Smooth muscle cell (in vitro differentiated cells): ENCODE data around the gene SECTM1. TPM values are rescaled to one million over a fixed set of nuclear protein-coding genes. Genes with fewer than 3 reads are reported as not detected.

Source experiments
- DNase-seq: peaks from one replicate; lab custom pipeline; 2025; ENCODE audit not compliant: unreplicated experiment; lab: John Stamatoyannopoulos, UW
- H2AFZ ChIP-seq: fragments of 200-600 bp; sonication (generic); 2 replicates; pipeline ENCODE4 v1.6.0; 2016; ENCODE audit warnings: antibody characterized with exemption, low read depth, mild to moderate bottlenecking
- H3F3A ChIP-seq: fragments of 200-600 bp; sonication (generic); 2 replicates; pipeline ENCODE4 v1.6.0; 2017; ENCODE audit warnings: antibody characterized with exemption, low read depth
- H3K27ac ChIP-seq: fragments of 200-600 bp; sonication (generic); 2 replicates; pipeline ENCODE4 v1.5.1; 2016; ENCODE audit warnings: low read depth, mild to moderate bottlenecking
- H3K27me3 ChIP-seq: fragments of 200-600 bp; sonication (generic); 2 replicates; pipeline ENCODE4 v1.6.1; 2016; ENCODE audit warnings: low read depth, mild to moderate bottlenecking
- H3K36me3 ChIP-seq: fragments of 200-600 bp; sonication (generic); 2 replicates; pipeline ENCODE4 v1.5.1; 2016; ENCODE audit warnings: low read depth
- H3K4me1 ChIP-seq: fragments of 200-600 bp; sonication (generic); 2 replicates; pipeline ENCODE4 v1.5.1; 2016; ENCODE audit warnings: low read depth
- H3K4me2 ChIP-seq: fragments of 200-600 bp; sonication (generic); 2 replicates; pipeline ENCODE4 v1.6.0; 2016; ENCODE audit warnings: mild to moderate bottlenecking
- H3K4me3 ChIP-seq: fragments of 200-600 bp; sonication (generic); 2 replicates; pipeline ENCODE4 v1.5.1; 2016; ENCODE audit warnings: mild to moderate bottlenecking
- H3K79me2 ChIP-seq: fragments of 200-600 bp; sonication (generic); 2 replicates; pipeline ENCODE4 v1.6.0; 2016; ENCODE audit warnings: low read depth, mild to moderate bottlenecking
- H3K9ac ChIP-seq: fragments of 200-600 bp; sonication (generic); 2 replicates; pipeline ENCODE4 v1.6.0; 2016; ENCODE audit warnings: low read depth
- H3K9me3 ChIP-seq: fragments of 200-600 bp; sonication (generic); replicated peaks from 2 replicates; pipeline ENCODE4 v1.5.1; 2016; ENCODE audit warnings: low read depth
- H4K20me1 ChIP-seq: fragments of 200-600 bp; sonication (generic); 2 replicates; pipeline ENCODE4 v1.6.0; 2016; ENCODE audit warnings: low read depth
- CTCF ChIP-seq: fragments of 200-600 bp; sonication (generic); IDR thresholded peaks from 2 replicates; pipeline ENCODE4 v1.5.1; 2017; ENCODE audit warnings: borderline replicate concordance, mild to moderate bottlenecking, antibody characterized with exemption; ENCODE audit not compliant: insufficient read depth, poor library complexity, severe bottlenecking
- WGBS: methylation state at CpG from one replicate; pipeline ENCODE4 v1.1.7; 2016; ENCODE audit warnings: low lambda C conversion rate; 5-methylcytosine and 5-hydroxymethylcytosine counted together
- polyA plus RNA-seq: library from polyadenylated mRNA; unstranded; fragments of >200 nt; fragmentation: Nextera tagmentation; extraction: Ambion mirVana; gene quantifications from 2 replicates; pipeline ENCODE4 v1.2.1, GENCODE V29; 2016
- total RNA-seq: library from RNA; depleted of rRNA; stranded (reverse); fragments of >200 nt; gene quantifications from 2 replicates; pipeline ENCODE4 v1.2.3, GENCODE V29; 2014

The SECTM1 gene
- total and polyA plus RNA-seq, 2 experiments from 2014 or later, result 0.49 TPM; not detected in 1

GRCh38 chr17:82324566-82325285, 8.8 kb downstream of the SECTM1 start:
- no peak for DNase-seq
- no peaks in the 10 kb centered on the region for H3K36me3 ChIP-seq
- no peak overlapping the region for H2AFZ ChIP-seq
- no peak overlapping the region for H3K27ac ChIP-seq
- H3F3A ChIP-seq, result no peaks in the 10 kb centered on the region
- H3K4me1 ChIP-seq, result peaks cover 3% of the 10 kb centered on the region
- H3K9me3 ChIP-seq, result no peaks in the 10 kb centered on the region
- H3K4me2 ChIP-seq, result no peak overlapping the region
- H3K27me3 ChIP-seq, result peaks cover 4% of the 10 kb centered on the region
- no peak overlapping the region for H3K9ac ChIP-seq
- H3K79me2 ChIP-seq, result no peaks in the 10 kb centered on the region
- no peaks in the 10 kb centered on the region for H4K20me1 ChIP-seq
- no peak for TF ChIP-seq CTCF
- no peak overlapping the region for H3K4me3 ChIP-seq
- 82% methylated on average over 22 of the region's 25 CpGs for WGBS

GRCh38 chr17:82323514-82324234, 9.9 kb downstream of the SECTM1 start:
- TF ChIP-seq CTCF, result no peak
- no peaks in the 10 kb centered on the region for H3K9me3 ChIP-seq
- H2AFZ ChIP-seq, result no peak overlapping the region
- no peaks in the 10 kb centered on the region for H3K36me3 ChIP-seq
- H3K27ac ChIP-seq, result no peak overlapping the region
- no peaks in the 10 kb centered on the region for H3K79me2 ChIP-seq
- peaks cover 4% of the 10 kb centered on the region for H3K27me3 ChIP-seq
- no peak overlapping the region for H3K4me3 ChIP-seq
- H3K4me1 ChIP-seq, result peaks cover 3% of the 10 kb centered on the region
- H3F3A ChIP-seq, result no peaks in the 10 kb centered on the region
- WGBS, result 74% methylated on average over 12 of the region's 21 CpGs
- H3K9ac ChIP-seq, result no peak overlapping the region
- no peak for DNase-seq
- no peaks in the 10 kb centered on the region for H4K20me1 ChIP-seq
- H3K4me2 ChIP-seq, result no peak overlapping the region

- no peak overlapping the region for H2AFZ ChIP-seq
- no peaks in the 10 kb centered on the region for H3K36me3 ChIP-seq
- no peak overlapping the region for H3K4me3 ChIP-seq
- no peak overlapping the region for H3K4me2 ChIP-seq
- 88% methylated on average over 25 of the region's 28 CpGs for WGBS
- no peaks in the 10 kb centered on the region for H3K9me3 ChIP-seq
- no peak overlapping the region for H3K27ac ChIP-seq
- H3K9ac ChIP-seq, result no peak overlapping the region
- DNase-seq, result no peak
- H3K79me2 ChIP-seq, result no peaks in the 10 kb centered on the region
- no peaks in the 10 kb centered on the region for H4K20me1 ChIP-seq
- no peak for TF ChIP-seq CTCF
- no peaks in the 10 kb centered on the region for H3K4me1 ChIP-seq
- no peaks in the 10 kb centered on the region for H3F3A ChIP-seq
- H3K27me3 ChIP-seq, result peaks cover 4% of the 10 kb centered on the region
These were observed 10.8 kb downstream of the SECTM1 start for GRCh38 chr17:82322526-82323453.
